22Rv1 (cell line): ENCODE measurements around the gene GDF15.
"Not testable (repeated sequence)": the region's sequence is repeated elsewhere in the genome, so short reads cannot be mapped to it uniquely, and the experiment has no call there.

Experiments used
- H3K27ac ChIP-seq: fragments of 450-650 bp; 2 replicates; pipeline ENCODE4 v1.5.1; 2017
- ZFX ChIP-seq: fragments of 450-650 bp; IDR thresholded peaks from 2 replicates; pipeline ENCODE4 v1.6.1; 2017; ENCODE audit warnings: antibody characterized with exemption, borderline replicate concordance
- TF ChIP-seq, protein P1 (sequence below): fragments of 450-650 bp; IDR thresholded peaks from 2 replicates; pipeline ENCODE4 v1.5.1; 2017; ENCODE audit warnings: mild to moderate bottlenecking

Gene GDF15

DNA sequence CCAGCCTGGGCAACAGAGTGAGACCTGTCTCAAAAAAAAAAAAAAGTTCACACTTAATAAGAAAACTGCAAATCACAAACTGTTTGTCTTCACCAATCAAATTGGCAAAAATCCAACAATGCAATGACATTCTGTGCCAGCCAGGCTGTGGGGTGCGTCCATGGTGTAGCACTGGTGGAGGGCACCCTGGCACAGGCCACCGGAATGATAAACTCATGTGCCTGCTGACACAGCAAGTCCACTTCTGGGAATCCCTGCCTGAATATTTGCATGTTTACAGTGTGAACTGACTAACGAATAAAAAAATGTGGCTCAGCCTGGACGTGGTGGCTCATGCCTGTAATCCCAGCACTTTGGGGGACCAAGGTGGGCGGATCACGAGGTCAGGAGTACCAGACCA is 13.1 kb downstream of the GDF15 start:
- no peak for TF ChIP-seq ZFX
- TF ChIP-seq, protein P1, sequence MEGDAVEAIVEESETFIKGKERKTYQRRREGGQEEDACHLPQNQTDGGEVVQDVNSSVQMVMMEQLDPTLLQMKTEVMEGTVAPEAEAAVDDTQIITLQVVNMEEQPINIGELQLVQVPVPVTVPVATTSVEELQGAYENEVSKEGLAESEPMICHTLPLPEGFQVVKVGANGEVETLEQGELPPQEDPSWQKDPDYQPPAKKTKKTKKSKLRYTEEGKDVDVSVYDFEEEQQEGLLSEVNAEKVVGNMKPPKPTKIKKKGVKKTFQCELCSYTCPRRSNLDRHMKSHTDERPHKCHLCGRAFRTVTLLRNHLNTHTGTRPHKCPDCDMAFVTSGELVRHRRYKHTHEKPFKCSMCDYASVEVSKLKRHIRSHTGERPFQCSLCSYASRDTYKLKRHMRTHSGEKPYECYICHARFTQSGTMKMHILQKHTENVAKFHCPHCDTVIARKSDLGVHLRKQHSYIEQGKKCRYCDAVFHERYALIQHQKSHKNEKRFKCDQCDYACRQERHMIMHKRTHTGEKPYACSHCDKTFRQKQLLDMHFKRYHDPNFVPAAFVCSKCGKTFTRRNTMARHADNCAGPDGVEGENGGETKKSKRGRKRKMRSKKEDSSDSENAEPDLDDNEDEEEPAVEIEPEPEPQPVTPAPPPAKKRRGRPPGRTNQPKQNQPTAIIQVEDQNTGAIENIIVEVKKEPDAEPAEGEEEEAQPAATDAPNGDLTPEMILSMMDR: no peak
- no peak overlapping the region for H3K27ac ChIP-seq

DNA sequence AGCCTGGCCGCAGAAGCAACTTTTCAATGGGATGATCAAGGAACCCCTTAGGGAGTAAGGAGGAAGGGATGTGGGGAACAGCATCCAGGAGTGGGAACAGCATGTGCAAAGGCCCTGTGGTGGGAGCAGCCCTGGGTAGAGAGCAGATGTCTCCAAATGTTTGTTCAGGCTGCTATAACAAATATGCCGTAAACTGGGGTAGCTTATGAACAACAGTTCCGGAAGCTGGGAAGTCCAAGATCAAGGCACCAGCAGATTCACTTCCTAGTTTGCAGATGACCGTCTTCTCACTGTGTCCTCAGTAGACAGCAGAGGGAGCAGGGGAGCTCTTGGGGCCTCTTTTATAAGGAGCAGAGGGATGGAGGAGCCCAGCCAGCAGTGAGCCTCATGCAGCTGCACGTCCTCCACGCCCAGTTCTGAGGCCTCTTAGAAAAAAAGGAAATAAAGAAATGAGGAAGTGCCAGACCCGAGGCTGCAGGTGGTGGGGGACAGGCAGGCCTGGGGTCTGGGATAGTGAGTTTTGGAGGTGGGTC is 15.7 kb downstream of the GDF15 start:
- TF ChIP-seq, protein P1: peak; percentile 27
- no peak for TF ChIP-seq ZFX
- no peak overlapping the region for H3K27ac ChIP-seq

DNA sequence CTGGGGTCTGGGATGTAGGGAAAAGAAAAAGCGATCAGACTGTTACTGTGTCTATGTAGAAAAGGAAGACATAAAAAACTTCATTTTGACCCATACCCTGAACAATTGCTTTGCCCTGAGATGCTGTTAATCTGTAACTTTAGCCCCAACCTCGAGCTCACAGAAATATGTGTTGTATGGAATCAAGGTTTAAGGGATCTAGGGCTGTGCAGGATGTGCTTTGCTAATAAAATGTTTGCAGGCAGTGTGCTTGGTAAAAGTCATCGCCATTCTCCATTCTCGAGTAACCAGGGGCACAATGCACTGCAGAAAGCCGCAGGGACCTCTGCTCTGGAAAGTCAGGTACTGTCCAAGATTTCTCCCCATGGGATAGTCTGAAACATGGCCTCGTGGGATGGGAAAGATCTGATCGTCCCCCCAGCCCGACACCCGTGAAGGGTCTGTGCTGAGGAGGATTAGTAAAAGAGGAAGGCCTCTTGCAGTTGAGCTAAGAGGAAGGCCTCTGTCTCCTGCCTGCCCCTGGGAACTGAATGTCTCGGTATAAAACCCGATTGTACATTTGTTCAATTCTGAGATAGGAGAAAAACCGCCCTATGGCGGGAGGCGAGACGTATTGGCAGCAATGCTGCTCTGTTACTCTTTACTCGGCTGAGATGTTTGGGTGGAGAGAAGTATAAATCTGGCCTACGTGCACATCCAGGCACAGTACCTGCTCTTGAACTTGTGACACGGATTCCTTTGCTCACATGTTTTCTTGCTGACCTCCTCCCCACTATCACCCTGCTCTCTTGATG is 16.7 kb downstream of the GDF15 start:
- not testable (repeated sequence) for H3K27ac ChIP-seq

DNA sequence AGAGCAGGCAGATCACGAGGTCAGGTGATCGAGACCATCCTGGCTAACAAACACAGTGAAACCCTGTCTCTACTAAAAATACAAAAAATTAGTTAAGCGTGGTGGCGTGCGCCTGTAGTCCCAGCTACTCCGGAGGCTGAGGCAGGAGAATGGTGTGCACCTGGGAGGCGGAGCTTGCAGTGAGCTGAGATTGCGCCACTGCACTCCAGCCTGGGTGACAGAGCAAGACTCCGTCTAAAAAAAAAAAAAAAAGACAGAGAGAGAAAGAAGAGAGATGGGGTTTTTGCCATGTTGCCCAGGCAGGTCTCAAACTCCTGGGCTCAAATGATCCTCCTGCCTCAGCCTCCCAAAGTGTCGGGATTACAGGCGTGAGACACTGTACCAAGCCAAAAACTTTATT is 19.8 kb downstream of the GDF15 start:
- H3K27ac ChIP-seq: not testable (repeated sequence)

DNA sequence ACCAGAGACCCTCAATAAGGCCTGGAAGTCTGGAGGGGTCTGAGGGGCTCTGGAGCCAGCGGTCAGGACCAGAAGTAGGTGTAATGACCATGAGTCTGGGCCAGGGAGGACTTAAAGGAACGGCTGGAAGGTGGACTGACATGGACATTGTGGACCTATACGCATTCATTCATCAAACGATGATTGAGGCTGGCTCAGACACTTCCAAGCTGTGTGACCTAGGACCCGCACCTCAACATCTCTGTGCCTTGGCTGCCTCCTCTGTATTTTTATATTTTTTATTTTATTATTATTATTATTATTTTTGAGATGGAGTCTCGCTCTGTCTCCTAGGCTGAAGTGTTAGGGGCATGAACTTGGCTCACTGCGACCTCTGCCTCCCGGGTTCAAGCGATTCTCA is 20.8 kb downstream of the GDF15 start:
- no peak for TF ChIP-seq ZFX
- TF ChIP-seq, protein P1: no peak

DNA sequence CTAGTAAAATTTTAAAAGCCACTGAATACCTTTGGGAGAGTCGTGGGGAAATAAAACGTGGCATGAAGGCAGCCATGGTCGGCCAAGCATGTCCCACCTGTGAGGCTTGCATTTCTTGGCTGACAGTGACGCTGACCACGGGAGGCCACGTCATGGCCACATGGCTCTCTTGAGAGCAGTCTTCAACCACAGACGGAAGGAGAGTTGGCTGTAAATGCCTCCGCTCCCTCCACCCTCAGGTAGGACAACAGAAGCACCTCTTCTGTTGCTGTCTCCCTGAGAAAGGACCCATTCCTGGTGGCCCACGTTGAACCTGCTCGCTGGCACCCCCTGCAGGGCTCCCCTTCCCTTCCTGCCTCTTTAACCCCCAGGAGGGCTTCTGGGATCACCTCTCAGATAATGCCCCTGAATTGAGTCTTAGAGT is 22.1 kb downstream of the GDF15 start:
- TF ChIP-seq, protein P1: peak; percentile 72
- TF ChIP-seq ZFX: no peak
- no peak overlapping the region for H3K27ac ChIP-seq

More for the DNA sequence above, 20.8 kb downstream of the GDF15 start:
- no peak overlapping the region for H3K27ac ChIP-seq

DNA sequence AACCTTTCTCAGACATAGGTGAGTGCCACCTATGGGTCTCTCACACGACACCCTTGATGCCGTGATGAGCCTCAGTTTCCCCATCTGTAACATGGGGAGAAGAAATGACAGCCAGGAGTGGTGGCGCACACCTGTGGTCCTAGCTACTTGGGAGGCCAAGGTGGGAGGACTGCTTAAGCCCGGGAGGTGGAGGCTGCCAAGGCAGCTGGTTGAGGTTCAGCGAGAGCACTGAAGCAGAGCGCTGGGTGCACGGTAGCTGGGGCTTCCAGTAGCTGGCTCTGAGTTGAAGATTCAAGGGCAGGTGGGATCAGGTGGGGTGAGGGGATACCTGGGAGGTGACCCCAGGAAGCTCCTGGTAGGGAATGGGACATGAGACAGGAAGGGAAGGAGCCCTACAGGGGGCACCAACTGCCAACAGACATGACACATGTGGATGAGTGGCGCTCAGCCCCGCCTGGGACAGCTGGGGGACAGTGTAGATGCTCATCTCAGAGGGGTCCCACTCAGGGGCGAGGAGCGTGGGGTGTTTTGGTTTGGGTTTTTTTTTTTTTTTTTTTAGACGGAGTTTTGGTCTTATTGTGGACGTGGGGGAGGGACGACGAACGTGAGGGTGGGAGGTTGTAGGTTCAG is 26.8 kb downstream of the GDF15 start:
- no peak overlapping the region for H3K27ac ChIP-seq
- TF ChIP-seq, protein P1: no peak; the same call in 1 of the 2 replicates
- no peak for TF ChIP-seq ZFX

DNA sequence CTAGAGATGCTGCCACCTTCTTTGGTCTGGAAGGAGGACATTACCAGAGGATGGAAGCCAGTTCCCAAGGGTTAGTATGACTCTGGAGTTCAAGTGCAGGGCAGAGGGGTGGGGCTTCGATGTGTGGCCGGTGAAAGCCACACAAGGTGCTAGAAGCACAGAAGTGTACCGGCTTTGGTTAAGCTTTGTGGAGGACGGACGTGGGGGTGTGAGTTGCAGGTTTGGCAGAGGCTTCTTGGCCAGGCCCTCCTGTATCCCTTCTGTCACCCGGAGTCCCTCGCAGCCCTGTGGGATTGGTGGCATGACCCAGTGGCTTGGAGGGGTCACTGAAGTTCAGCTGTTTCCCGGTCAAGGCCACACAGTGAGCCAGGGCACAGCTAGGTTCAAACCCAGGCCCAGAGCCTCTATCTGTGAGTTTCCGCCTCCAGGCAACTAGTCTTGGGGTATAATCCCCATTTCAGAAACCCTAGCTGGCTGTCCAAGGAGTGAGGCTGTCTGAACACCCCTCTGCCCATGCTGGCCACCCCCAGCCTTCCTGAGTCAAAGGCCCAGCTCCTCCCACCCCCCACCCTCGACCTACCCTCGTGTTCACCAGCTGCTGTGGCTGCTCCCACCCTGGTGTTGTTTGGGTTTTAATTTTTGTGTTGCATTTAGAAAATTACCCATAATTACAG is 28.7 kb downstream of the GDF15 start:
- TF ChIP-seq, protein P1: no peak
- no peak for TF ChIP-seq ZFX
- no peak overlapping the region for H3K27ac ChIP-seq
